Left ventricle myocardium inferior (tissue), 1 donor: ENCODE data around the gene PRKD3. TPM values are rescaled to one million over a fixed set of nuclear protein-coding genes. Genes with fewer than 3 reads are reported as not detected.

Source experiments
- DNase-seq: peaks from one replicate; pipeline ENCODE4 v3.0.0-alpha.2; 2020
- H3K27ac ChIP-seq: fragments of 200-600 bp; replicated peaks from 2 replicates; pipeline ENCODE4 v1.8.0; 2021
- H3K27me3 ChIP-seq: fragments of 200-600 bp; 2 replicates; pipeline ENCODE4 v1.8.0; 2021; ENCODE audit warnings: low read depth
- H3K36me3 ChIP-seq: fragments of 200-600 bp; 2 replicates; pipeline ENCODE4 v1.8.0; 2021
- H3K4me1 ChIP-seq: fragments of 200-600 bp; 2 replicates; pipeline ENCODE4 v1.8.0; 2021
- H3K4me3 ChIP-seq: fragments of 200-600 bp; 2 replicates; pipeline ENCODE4 v1.8.0; 2021; ENCODE audit warnings: mild to moderate bottlenecking, moderate library complexity
- H3K9me3 ChIP-seq: fragments of 200-600 bp; replicated peaks from 2 replicates; pipeline ENCODE4 v1.8.0; 2021
- intact Hi-C: fragments of 100-400 bp; cut with micrococcal nuclease; formaldehyde crosslinking; loops from one replicate; pipeline ENCODE4 v1.11.0; 2022
- total RNA-seq: library from RNA; stranded (reverse); fragmentation: NEBNext Ultra II Directional; extraction: Animal tissue kit (Norgen Biotek cat#: 25700); gene quantifications from one replicate; pipeline ENCODE4 v1.2.1, GENCODE V29; 2021
- TF ChIP-seq, protein P1 (sequence below): fragments of 200-600 bp; IDR thresholded peaks from 2 replicates; pipeline ENCODE4 v1.8.0; 2021; ENCODE audit warnings: antibody characterized with exemption, mild to moderate bottlenecking, borderline replicate concordance
- donor health status: DM: no; HTN: yes; CAD: no; lungs with severe emphysema.

Gene PRKD3
- total RNA-seq, 1 donor from 2014 or later: 14.8 TPM

DNA sequence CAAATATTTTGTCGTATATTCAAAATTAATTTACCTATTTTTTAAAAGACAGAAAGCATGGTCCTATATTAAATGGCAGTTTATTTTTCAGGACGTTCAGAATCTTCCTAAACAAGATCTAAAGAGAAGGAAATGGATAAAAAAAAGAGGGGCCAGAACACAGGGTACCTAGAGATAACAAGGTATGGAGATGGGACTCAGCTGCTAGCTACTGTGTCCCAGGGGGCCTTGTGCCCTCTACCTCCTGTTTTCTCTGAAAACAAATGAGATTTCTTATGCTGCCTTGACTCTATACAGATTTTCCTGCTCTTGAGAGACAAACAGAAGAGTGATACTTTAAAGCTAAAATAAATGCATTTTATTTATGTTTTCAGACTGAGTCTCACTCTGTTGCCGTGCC is 9.3 kb downstream of the PRKD3 start:
- no peak overlapping the region for H3K27ac ChIP-seq
- no peaks in the 10 kb centered on the region for H3K36me3 ChIP-seq
- H3K4me1 ChIP-seq: peaks cover 69% of the 10 kb centered on the region
- DNase-seq: no peak
- intact Hi-C loops: no loop called here
- no peak overlapping the region for H3K4me3 ChIP-seq
- H3K27me3 ChIP-seq: no peaks in the 10 kb centered on the region
- TF ChIP-seq, protein P1, sequence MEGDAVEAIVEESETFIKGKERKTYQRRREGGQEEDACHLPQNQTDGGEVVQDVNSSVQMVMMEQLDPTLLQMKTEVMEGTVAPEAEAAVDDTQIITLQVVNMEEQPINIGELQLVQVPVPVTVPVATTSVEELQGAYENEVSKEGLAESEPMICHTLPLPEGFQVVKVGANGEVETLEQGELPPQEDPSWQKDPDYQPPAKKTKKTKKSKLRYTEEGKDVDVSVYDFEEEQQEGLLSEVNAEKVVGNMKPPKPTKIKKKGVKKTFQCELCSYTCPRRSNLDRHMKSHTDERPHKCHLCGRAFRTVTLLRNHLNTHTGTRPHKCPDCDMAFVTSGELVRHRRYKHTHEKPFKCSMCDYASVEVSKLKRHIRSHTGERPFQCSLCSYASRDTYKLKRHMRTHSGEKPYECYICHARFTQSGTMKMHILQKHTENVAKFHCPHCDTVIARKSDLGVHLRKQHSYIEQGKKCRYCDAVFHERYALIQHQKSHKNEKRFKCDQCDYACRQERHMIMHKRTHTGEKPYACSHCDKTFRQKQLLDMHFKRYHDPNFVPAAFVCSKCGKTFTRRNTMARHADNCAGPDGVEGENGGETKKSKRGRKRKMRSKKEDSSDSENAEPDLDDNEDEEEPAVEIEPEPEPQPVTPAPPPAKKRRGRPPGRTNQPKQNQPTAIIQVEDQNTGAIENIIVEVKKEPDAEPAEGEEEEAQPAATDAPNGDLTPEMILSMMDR: no peak
- H3K9me3 ChIP-seq: no peaks in the 10 kb centered on the region

DNA sequence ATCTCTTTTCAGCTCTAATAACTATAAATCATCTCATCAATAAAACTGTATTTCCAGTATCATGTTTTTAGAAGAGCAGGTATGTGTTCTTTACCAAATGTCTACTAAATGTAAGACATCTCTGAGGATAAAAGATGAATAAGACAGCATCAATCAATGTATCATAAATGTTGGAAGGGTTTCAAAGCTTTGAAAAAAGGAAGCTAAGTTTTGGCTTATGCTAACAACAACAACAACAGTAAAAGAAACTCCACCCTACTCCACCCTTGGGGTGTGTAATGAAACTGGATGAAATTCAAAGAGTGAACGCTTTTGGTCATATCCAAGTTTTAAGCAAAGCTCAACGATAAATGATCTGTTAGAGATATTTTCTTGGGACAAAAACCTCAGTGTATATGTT is 17.1 kb downstream of the PRKD3 start:
- peak overlapping the region; percentile 21 for H3K27ac ChIP-seq
- intact Hi-C loops: no loop called here
- no peaks in the 10 kb centered on the region for H3K9me3 ChIP-seq
- H3K27me3 ChIP-seq: no peaks in the 10 kb centered on the region
- DNase-seq: no peak
- TF ChIP-seq, protein P1: no peak
- H3K4me3 ChIP-seq: no peak overlapping the region
- H3K36me3 ChIP-seq: no peaks in the 10 kb centered on the region
- H3K4me1 ChIP-seq: peaks cover 55% of the 10 kb centered on the region

DNA sequence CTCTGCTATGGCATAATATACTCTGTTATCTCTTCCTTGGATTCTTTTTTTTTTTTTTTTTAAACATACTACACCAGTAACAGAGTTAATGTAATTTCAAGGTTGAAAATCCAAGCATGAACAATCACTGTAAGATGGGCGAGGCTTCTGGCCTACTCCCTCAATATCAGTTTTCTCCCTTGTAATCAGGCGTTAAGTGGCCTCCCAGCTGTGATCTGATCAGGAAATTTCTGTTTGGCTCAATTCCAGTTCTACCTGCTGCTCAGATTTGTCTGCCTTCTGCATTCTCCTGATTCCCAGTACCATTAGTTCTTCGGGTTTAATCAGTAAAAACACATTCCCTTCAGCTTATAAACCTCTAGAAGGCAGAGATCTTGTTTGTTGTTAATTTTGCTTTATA is 18.6 kb downstream of the PRKD3 start:
- H3K27me3 ChIP-seq: no peaks in the 10 kb centered on the region
- DNase-seq: no peak
- intact Hi-C loops: no loop called here
- no peaks in the 10 kb centered on the region for H3K36me3 ChIP-seq
- TF ChIP-seq, protein P1: no peak
- peak overlapping the region; percentile 36 for H3K27ac ChIP-seq
- H3K4me3 ChIP-seq: no peak overlapping the region
- H3K9me3 ChIP-seq: no peaks in the 10 kb centered on the region
- H3K4me1 ChIP-seq: peaks cover 48% of the 10 kb centered on the region

DNA sequence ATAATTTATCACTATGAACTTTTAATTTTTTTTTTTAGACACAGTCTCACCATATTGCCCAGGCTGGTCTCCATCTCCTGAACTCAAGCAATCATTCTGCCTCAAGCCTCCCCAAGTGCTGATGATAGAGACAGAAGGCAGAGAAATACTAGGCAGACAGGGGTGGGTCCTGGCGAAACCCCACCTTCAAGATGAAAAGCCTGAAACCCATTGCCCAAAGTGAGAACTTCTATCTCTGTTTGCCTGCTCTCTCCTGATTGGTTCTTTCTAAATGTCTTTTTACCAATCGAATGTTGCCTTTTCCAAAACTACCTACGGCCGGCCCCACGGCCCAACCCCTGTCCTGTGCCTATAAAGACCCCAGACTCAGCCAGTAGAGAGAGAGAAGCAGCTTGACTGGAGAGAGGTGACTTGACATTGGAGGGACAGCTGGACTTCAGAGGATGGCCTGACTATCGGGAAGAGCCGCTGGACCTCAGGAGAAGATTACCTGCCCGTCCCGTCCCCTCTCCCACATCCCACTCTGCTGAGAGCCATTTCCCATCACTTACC is 21.9 kb downstream of the PRKD3 start:
- Histone ChIP-seq H3K27ac (no peak overlapping the region), H3K36me3 (no peaks in the 10 kb centered on the region), H3K27me3 (no peaks in the 10 kb centered on the region), H3K4me3 (no peak overlapping the region), H3K9me3 (no peaks in the 10 kb centered on the region), H3K4me1 (peaks cover 42% of the 10 kb centered on the region)
- no peak for DNase-seq
- intact Hi-C loops: no loop called here
- TF ChIP-seq, protein P1: no peak

DNA sequence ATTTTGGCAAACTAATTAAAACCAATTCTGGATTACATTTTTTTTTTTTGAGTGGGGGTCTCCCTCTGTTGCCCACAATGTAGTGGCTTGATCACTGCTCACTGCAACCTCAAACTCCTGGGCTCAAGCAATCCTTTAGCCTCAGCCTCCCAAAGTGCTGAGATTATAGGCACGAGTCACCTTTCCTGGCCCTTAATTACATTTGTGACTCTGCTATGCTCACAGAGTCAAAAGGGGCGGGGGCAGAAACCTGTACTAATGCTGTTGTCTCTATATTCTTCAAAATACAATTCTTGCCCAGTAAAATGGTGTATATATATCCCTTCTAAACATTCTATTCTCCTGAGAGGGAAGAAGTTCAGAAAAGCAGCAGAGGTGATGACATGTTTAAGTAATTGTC is 23.2 kb downstream of the PRKD3 start:
- H3K36me3 ChIP-seq: no peaks in the 10 kb centered on the region
- H3K27me3 ChIP-seq: no peaks in the 10 kb centered on the region
- H3K4me1 ChIP-seq: peaks cover 28% of the 10 kb centered on the region
- TF ChIP-seq, protein P1: no peak
- no peak overlapping the region for H3K27ac ChIP-seq
- intact Hi-C loops: no loop called here
- DNase-seq: no peak
- H3K9me3 ChIP-seq: no peaks in the 10 kb centered on the region
- H3K4me3 ChIP-seq: no peak overlapping the region
